IPS-18c (cell line): ENCODE results near the gene CCDC28B.

Source experiments
- H3K4me3 ChIP-seq: 2 replicates; pipeline ENCODE4 v1.7.0; 2013; ENCODE audit warnings: low read depth, mild to moderate bottlenecking, low read length, moderate library complexity; ENCODE audit not compliant: insufficient read depth
- H3K9me3 ChIP-seq: one replicate; pipeline ENCODE4 v1.6.1; 2013; ENCODE audit warnings: mild to moderate bottlenecking, low read length, moderate library complexity; ENCODE audit not compliant: control insufficient read depth, insufficient read depth

Gene CCDC28B

GRCh38 chr1:32240140-32240951 lies 40.0 kb downstream of the CCDC28B start:
- Histone ChIP-seq H3K9me3 (peaks cover 2% of the 10 kb centered on the region), H3K4me3 (peak overlapping the region; percentile 87)

DNA sequence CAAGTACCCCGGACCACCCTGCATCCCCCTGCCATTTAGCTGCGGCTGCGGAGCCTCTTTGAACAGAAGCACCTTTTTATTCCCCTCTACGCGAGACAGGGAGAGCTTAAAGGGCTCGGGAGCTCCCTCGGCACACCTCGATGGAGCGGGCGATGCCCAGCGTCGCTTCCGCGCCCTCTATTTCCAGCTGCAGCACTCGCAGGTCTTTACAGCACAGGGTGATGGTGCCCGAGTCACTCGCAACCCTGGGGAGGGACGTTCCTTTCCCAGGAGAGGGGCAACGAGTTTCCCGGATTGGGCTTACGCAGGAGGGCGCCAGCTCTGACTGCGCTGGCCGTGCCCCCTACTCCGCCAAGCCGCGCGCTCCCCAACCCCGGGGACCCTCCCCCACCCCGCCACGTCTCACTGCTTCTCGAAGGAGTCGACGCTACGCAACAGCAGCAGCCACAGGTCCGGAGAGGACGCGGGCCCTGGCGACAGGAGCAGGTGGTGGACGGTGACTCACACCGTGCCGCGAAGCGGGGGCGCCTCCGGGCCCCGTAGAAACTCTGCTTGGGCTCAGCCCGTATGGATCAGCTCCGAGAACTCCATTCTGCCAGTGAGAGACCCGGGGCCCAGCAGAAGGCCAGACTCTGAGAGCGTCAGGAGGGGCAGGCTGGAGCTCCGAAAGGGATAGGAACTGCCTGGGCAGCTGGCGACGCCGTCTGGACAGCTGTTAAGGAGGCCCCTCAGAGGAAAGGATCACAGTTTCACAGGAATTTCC lies 40.8 kb downstream of the CCDC28B start:
- Histone ChIP-seq H3K4me3 (peak overlapping the region; percentile 87), H3K9me3 (peaks cover 2% of the 10 kb centered on the region)

GRCh38 chr1:32242341-32242851 lies 42.0 kb downstream of the CCDC28B start:
- Histone ChIP-seq H3K9me3 (peaks cover 2% of the 10 kb centered on the region), H3K4me3 (no peak overlapping the region)

GRCh38 chr1:32246888-32247273 lies 46.5 kb downstream of the CCDC28B start, which contains the start of gene FAM167B:
TSS of gene FAM167B (plus strand) at chr1:32247222. CDS start at chr1:32247422, 200 bp downstream.
- no peaks in the 10 kb centered on the region for H3K9me3 ChIP-seq
- H3K4me3 ChIP-seq: no peak within 1 kb of the TSS

GRCh38 chr1:32247452-32247851 lies 47.1 kb downstream of the CCDC28B start:
- Histone ChIP-seq H3K9me3 (no peaks in the 10 kb centered on the region), H3K4me3 (no peak overlapping the region)

DNA sequence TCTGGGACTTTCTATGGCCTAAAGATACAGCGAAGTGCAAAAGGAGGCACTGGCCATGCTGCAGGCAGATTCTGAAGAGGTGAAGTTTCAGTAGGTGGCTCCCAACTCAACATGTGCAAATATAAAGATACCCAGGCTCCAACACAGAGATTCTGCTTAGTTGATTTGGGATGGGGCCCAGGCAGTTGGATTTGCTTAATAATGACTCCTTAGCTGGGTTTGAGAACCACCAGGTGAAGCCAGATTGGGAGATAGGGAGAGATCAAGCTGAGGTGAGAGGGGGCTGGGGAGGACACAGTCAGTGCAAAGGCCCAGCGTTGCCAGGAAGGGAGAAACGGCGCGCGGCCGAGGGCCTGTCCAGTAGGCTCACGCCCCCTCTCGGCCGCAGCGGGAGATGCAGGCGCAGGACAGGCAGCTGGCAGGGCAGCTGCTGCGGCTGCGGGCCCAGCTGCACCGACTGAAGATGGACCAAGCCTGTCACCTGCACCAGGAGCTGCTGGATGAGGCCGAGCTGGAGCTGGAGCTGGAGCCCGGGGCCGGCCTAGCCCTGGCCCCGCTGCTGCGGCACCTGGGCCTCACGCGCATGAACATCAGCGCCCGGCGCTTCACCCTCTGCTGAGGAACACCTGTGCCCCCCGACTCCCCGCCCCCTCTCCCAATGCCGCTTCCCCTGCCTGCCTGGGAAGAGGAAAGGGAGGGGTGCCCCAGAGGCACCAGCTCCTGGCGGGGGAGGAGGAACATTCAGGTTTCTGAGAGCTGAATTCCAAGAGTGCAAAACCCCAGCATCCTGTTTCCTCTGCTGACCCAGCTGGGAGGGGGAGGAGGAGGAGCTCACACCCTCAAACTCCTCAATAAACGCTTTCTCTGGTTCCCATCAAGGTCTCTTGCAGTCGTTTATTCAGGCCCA lies 47.8 kb downstream of the CCDC28B start:
- H3K4me3 ChIP-seq: peak overlapping the region; percentile 49
- H3K9me3 ChIP-seq: no peaks in the 10 kb centered on the region

GRCh38 chr1:32249831-32250525 lies 49.6 kb downstream of the CCDC28B start:
- no peak overlapping the region for H3K4me3 ChIP-seq
- no peaks in the 10 kb centered on the region for H3K9me3 ChIP-seq

DNA sequence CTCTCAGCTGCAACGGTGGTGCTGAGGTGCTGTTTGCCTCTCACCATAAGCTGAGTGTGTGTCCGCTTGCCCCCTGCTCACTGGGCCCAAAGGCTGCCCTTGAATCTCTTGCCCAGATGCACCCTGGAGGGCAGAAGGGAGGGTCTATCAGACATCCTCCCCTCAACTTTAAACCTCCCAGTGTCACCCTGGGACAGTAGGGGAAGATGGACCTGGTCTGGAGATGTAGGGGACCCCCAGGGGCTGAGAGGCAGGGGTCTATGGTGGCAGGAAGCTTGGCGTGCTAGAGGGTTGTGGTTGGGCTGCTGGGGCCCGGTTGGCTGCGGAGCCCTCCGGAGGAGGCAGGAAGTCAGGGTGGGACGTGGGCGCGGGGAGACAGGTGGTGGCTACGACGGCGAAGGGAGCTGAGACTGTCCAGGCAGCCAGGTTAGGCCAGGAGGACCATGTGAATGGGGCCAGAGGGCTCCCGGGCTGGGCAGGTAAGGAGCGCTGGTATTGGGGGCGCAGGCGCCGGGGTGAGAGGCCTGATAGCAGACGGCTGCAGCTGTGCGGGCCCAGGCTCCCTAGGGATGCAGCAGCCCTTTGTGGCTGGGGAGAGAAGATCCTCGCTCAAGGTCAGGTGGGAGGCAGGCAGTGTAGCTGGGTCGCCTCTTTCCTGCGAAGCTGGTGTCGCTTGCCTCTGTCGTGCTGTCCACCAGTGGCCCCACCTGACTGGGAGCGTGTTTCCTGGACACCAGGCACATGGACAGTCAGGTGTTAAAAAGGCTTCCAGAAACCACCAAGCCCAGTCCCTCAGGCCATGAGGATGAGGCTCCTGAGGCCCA lies 50.7 kb downstream of the CCDC28B start, which contains the start of gene LCK:
TSS of gene LCK (plus strand) at position 373 of the 824 bp plus-strand sequence. CDS start 23,065 bp downstream, outside the sequence.
- H3K4me3 ChIP-seq: no peak within 1 kb of the TSS
- H3K9me3 ChIP-seq: no peaks in the 10 kb centered on the region
